SW 1271 (cell line): Measurements from ENCODE around the gene PCDHGA7.
"Not testable (repeated sequence)": the region's sequence is repeated elsewhere in the genome, so short reads cannot be mapped to it uniquely, and the experiment has no call there.

ENCODE experiments used
- DNase-seq, 2 experiments: peaks; one replicate each; lab custom pipeline; 2025; lab: John Stamatoyannopoulos, UW

The PCDHGA7 gene

DNA sequence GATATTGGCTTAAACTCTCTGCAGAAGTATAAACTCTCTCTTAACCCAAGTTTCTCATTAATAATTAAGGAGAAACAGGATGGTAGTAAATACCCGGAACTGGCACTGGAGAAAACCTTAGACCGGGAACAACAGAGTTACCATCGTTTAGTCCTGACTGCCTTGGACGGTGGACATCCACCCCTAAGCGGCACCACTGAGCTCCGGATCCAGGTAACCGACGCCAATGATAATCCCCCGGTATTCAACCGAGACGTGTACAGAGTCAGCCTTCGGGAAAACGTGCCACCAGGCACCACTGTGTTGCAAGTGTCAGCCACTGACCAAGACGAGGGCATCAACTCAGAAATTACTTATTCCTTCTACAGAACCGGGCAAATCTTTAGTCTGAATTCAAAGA is 16.1 kb downstream of the PCDHGA7 start:
- DNase-seq = no peak

GRCh38 chr5:141399555-141400258 is 17.2 kb downstream of the PCDHGA7 start:
- no peak for DNase-seq

DNA sequence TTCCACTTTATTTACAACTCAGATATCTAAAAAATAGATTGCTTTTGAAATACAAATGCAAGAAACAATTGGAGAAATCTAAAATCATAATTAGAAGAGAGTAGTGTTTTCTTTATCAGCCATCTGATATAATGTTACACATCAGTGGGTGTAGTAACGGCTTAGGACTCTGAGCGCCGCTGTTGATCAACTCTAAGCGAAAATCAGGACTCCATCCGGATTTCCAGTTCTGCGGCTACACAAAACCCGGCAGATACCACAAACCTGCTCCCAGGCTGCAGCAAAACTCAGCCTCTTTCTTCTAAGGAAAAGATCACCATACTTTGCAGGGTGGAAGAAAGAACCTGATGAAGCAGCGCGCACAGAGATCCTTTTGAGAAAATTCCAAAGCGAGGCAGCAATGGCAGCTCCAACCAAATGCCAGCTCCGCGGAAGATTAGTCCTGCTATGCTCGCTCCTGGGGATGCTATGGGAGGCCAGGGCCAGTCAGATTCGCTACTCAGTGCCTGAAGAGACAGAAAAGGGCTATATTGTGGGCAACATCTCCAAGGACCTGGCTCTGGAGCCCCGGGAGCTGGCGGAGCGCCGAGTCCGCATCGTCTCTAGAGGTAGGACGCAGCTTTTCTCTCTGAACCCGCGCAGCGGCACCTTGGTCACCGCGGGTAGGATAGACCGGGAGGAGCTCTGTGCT is 20.2 kb downstream of the PCDHGA7 start, which contains the start of gene PCDHGA9:
Gene PCDHGA9 (plus strand): TSS at position 226 of the 691 bp plus-strand sequence. CDS start 175 bp downstream, at position 401.
- no peak for DNase-seq

DNA sequence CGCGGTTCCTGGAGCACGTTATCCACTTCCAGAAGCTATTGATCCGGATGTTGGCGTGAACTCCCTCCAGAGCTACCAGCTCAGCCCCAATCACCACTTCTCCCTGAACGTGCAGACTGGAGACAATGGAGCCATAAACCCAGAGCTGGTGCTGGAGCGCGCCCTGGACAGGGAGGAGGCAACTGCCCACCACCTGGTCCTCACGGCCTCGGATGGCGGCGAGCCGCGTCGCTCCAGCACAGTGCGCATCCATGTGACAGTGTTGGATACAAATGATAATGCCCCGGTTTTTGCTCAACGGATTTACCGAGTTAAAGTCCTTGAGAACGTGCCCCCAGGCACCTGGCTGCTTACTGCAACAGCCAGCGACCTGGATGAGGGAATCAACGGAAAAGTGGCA is 20.8 kb downstream of the PCDHGA7 start:
- DNase-seq = no peak

DNA sequence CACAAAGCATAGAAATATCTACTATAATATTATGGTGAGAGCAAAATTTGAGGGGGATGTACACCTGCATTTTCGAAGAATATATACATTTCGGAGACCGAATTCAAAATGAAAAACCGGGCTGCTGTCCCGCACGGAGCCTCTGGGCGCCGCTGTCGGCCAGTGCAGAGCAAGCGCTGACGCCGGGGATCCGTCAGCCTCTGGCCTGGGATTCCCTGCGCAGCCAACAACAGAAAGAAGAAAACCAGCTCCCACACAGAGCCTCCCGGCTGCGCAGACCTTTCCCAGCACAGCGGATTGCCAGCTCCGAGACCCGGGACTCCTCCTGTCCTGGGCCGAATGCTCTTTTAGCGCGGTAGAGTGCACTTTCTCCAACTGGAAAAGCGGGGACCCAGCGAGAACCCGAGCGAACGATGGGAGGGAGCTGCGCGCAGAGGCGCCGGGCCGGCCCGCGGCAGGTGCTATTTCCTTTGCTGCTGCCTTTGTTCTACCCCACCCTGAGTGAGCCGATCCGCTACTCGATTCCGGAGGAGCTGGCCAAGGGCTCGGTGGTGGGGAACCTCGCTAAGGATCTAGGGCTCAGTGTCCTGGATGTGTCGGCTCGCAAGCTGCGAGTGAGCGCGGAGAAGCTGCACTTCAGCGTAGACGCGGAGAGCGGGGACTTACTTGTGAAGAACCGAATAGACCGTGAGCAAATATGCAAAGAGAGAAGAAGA is 25.4 kb downstream of the PCDHGA7 start, which contains the start of gene PCDHGB6:
Gene PCDHGB6 (plus strand): TSS at position 232 of the 716 bp plus-strand sequence. CDS start 182 bp downstream, at position 414.
- DNase-seq = not testable (repeated sequence)

GRCh38 chr5:141409598-141410306 is 27.2 kb downstream of the PCDHGA7 start:
- DNase-seq = no peak

- DNase-seq = no peak
Measured at GRCh38 chr5:141411575-141411974, 29.0 kb downstream of the PCDHGA7 start.

DNA sequence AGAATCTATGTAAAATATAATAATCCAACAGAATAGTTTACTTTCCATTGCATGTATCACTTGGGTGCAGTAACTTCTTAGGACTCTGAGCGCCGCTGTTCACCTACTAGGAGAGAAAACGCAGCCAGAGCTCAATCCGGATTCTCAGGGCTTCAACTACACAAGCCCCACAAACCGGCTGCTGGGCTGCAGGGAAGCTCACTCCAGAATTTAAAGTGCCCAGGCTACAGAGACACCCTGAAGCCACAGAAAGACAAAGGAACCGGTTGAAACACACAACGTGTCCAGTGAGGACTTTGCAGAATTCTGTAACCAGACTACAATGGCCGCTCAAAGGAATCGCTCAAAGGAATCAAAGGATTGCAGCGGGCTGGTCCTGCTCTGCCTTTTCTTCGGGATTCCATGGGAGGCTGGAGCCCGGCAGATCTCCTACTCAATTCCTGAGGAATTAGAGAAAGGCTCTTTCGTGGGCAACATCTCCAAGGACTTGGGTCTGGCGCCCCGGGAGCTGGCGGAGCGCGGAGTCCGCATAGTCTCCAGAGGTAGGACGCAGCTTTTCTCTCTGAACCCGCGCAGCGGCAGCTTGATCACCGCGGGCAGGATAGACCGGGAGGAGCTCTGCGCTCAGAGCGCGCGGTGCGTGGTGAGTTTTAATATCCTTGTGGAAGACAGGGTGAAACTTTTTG is 30.5 kb downstream of the PCDHGA7 start, which contains the start of gene PCDHGA10:
Gene PCDHGA10 (plus strand): TSS at position 134 of the 686 bp plus-strand sequence. CDS start 189 bp downstream, at position 323.
- DNase-seq = no peak

DNA sequence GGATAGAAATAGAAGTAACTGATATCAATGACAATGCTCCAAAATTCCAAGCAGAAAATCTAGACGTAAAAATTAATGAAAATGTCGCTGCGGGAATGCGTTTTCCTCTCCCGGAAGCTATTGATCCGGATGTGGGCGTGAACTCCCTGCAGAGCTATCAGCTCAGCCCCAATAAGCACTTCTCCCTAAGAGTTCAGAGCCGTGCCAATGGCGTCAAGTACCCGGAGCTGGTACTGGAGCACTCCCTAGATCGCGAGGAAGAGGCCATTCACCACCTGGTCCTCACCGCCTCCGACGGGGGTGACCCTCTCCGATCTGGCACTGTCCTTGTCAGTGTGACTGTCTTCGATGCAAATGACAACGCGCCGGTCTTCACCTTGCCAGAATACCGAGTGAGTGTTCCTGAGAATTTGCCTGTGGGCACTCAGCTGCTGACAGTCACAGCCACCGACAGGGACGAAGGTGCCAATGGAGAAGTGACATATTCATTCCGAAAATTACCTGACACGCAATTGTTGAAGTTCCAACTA is 31.1 kb downstream of the PCDHGA7 start:
- no peak for DNase-seq

DNA sequence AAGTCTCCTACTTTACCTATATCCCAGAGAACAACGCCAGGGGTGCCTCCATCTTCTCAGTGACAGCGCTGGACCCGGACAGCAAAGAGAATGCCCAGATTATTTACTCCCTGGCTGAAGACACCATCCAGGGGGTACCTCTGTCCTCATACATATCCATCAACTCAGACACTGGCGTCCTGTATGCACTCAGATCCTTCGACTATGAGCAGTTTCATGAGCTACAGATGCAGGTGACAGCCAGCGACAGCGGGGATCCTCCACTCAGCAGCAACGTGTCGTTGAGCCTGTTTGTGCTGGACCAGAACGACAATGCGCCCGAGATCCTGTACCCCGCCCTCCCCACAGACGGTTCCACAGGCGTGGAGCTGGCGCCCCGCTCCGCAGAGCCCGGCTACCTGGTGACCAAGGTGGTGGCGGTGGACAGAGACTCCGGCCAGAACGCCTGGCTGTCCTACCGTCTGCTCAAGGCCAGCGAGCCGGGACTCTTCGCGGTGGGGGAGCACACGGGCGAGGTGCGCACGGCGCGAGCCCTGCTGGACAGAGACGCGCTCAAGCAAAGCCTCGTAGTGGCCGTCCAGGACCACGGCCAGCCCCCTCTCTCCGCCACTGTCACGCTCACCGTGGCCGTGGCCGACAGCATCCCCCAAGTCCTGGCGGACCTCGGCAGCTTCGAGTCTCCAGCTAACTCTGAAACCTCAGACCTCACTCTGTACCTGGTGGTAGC is 32.2 kb downstream of the PCDHGA7 start:
- DNase-seq = not testable (repeated sequence)

GRCh38 chr5:141415275-141415618 is 32.7 kb downstream of the PCDHGA7 start:
- not testable (repeated sequence) for DNase-seq

- not testable (repeated sequence) for DNase-seq
Measured at GRCh38 chr5:141417494-141418172, 35.1 kb downstream of the PCDHGA7 start, which contains the start of gene PCDHGB7. TSS of gene PCDHGB7 (plus strand) at chr5:141417677. CDS start at chr5:141417860, 183 bp downstream.

DNA sequence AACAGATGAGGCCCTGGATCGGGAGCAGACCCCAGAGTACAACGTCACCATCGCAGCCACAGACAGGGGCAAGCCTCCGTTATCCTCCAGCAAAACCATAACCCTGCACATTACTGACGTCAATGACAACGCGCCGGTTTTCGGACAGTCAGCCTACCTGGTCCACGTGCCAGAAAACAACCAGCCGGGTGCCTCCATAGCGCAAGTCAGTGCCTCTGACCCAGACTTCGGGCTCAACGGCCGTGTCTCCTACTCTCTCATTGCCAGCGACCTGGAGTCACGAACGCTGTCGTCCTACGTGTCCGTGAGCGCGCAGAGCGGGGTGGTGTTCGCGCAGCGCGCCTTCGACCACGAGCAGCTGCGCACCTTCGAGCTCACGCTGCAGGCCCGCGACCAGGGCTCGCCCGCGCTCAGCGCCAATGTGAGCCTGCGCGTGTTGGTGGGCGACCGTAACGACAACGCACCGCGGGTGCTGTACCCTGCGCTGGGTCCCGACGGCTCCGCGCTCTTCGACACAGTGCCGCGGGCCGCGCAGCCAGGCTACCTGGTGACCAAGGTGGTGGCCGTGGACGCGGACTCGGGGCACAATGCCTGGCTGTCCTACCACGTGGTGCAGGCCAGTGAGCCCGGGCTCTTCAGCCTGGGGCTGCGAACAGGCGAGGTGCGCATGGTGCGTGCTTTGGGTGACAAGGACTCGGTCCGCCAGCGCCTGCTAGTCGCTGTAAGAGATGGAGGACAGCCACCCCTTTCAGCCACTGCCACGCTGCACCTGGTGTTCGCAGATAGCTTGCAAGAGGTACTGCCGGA is 36.7 kb downstream of the PCDHGA7 start:
- no peak for DNase-seq

- no peak for DNase-seq
Measured at GRCh38 chr5:141420855-141421488, 38.4 kb downstream of the PCDHGA7 start, which contains the start of gene PCDHGA11. TSS of gene PCDHGA11 (plus strand) at chr5:141421051. CDS start at chr5:141421228, 177 bp downstream.

DNA sequence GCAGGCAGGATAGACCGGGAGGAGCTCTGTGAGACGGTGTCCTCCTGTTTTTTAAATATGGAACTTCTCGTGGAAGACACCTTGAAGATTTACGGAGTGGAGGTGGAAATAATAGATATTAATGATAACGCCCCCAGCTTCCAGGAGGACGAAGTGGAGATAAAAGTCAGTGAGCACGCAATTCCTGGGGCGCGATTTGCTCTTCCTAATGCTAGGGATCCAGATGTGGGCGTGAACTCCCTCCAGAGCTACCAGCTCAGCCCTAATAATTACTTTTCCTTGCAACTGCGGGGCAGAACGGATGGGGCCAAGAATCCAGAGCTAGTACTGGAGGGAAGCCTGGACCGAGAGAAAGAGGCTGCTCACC is 38.9 kb downstream of the PCDHGA7 start:
- no peak for DNase-seq

DNA sequence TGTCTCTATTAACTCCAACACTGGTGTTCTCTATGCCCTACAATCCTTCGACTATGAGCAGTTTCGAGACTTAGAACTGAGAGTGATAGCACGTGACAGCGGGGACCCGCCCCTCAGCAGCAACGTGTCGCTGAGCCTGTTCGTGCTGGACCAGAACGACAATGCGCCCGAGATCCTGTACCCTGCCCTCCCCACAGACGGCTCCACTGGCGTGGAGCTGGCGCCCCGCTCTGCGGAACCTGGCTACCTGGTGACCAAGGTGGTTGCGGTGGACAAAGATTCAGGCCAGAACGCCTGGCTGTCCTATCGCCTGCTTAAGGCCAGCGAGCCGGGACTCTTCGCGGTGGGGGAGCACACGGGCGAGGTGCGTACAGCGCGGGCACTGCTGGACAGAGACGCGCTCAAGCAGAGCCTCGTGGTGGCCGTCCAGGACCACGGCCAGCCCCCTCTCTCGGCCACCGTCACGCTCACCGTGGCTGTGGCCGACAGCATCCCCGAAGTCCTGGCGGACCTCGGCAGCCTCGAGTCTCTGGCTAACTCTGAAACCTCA is 40.3 kb downstream of the PCDHGA7 start:
- DNase-seq = no peak

DNA sequence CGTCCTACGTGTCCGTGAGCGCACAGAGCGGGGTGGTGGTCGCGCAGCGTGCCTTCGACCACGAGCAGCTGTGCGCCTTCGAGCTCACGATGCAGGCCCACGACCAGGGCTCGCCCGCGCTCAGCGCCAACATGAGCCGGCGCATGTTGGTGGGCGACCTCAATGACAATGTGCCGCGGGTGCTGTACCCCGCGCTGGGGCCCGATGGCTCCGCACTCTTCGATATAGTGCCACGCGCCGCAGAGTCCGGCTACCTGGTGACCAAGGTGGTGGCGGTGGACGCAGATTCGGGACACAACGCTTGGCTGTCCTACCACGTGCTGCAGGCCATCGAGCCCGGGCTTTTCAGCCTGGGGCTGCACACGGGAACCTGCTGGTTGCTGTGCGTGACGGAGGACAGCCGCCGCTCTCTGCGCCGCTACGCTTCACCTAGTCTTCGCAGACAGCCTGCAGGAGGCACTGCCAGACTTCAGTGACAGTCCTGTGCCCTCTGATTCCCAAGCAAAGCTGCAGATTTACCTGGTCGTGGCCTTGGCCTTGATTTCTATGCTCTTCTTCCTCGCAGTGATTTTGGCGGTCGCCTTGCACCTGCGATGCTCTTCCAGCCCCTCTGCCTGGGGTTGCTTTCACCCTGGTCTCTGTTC is 45.4 kb downstream of the PCDHGA7 start:
- DNase-seq = no peak
